Astrocyte of the cerebellum (primary cell): Measurements from ENCODE around the gene TBC1D5.
"Not testable (repeated sequence)": the region's sequence is repeated elsewhere in the genome, so short reads cannot be mapped to it uniquely, and the experiment has no call there.

Experiments used
- DNase-seq: peaks from one replicate; pipeline ENCODE4 v3.0.0-alpha.2; 2011; ENCODE audit warnings: low read depth
- H3K4me3 ChIP-seq: 2 replicates; pipeline ENCODE4 v1.5.1; 2011; ENCODE audit warnings: mild to moderate bottlenecking, low read depth, low read length, moderate library complexity
- CTCF ChIP-seq: IDR thresholded peaks from 2 replicates; pipeline ENCODE4 v1.5.1; 2012; ENCODE audit warnings: low read length, low read depth, moderate library complexity, mild to moderate bottlenecking; ENCODE audit errors: missing control alignments
- in situ Hi-C: cut with HindIII; loops from 2 replicates; pipeline ENCODE4 v1.10.0; 2017; ENCODE audit warnings: low sequenced_read_pairs

TBC1D5 gene

GRCh38 chr3:17626395-17626794 is 116.0 kb downstream of the TBC1D5 start:
- no peak overlapping the region for H3K4me3 ChIP-seq
- DNase-seq = no peak
- TF ChIP-seq CTCF = no peak
- in situ Hi-C loops = no loop called here

GRCh38 chr3:17625133-17625532 is 117.3 kb downstream of the TBC1D5 start:
- in situ Hi-C loops = no loop called here
- no peak for TF ChIP-seq CTCF
- no peak for DNase-seq
- H3K4me3 ChIP-seq = no peak overlapping the region

GRCh38 chr3:17623464-17623863 is 119.0 kb downstream of the TBC1D5 start:
- H3K4me3 ChIP-seq = no peak overlapping the region
- in situ Hi-C loops = no loop called here
- TF ChIP-seq CTCF = no peak
- DNase-seq = no peak

GRCh38 chr3:17619968-17620367 is 122.5 kb downstream of the TBC1D5 start:
- in situ Hi-C loops = no loop called here
- H3K4me3 ChIP-seq = no peak overlapping the region
- no peak for DNase-seq
- no peak for TF ChIP-seq CTCF

- DNase-seq, in situ Hi-C loops: not testable (repeated sequence)
These were observed 129.4 kb downstream of the TBC1D5 start for GRCh38 chr3:17613017-17613416.

GRCh38 chr3:17607905-17608304 is 134.5 kb downstream of the TBC1D5 start:
- no peak for DNase-seq
- TF ChIP-seq CTCF = no peak
- no peak overlapping the region for H3K4me3 ChIP-seq
- in situ Hi-C loops = no loop called here

More at GRCh38 chr3:17613017-17613416, 129.4 kb downstream of the TBC1D5 start:
- H3K4me3 ChIP-seq = not testable (repeated sequence)

GRCh38 chr3:17605934-17606333 is 136.5 kb downstream of the TBC1D5 start:
- H3K4me3 ChIP-seq = no peak overlapping the region
- TF ChIP-seq CTCF = no peak
- in situ Hi-C loops = no loop called here
- no peak for DNase-seq
